GM23248 (cell line): ENCODE data around the gene C18orf63.

Experiments used
- EZH2 ChIP-seq: fragments of 200-600 bp; sonication (generic); IDR thresholded peaks from 2 replicates; pipeline ENCODE4 v1.6.1; 2018; ENCODE audit warnings: antibody characterized with exemption, mild to moderate bottlenecking; ENCODE audit not compliant: insufficient read depth, poor library complexity, severe bottlenecking
- EZH2phosphoT487 ChIP-seq: fragments of 200-600 bp; sonication (generic); IDR thresholded peaks from 2 replicates; pipeline ENCODE4 v1.6.1; 2018; ENCODE audit warnings: antibody characterized with exemption, moderate library complexity, mild to moderate bottlenecking, low read depth; ENCODE audit not compliant: insufficient read depth

GRCh38 chr18:74336656-74337055 lies 21.0 kb downstream of the C18orf63 start:
- TF ChIP-seq EZH2 (no peak), EZH2phosphoT487 (no peak)
